HepG2 (cell line): ENCODE measurements around the gene FBXW2. TPM values are rescaled to one million over a fixed set of nuclear protein-coding genes. Genes with fewer than 3 reads are reported as not detected.
A peak's percentile ranks its signal among the peaks of the same experiment; 100 is the strongest.

Source experiments
- CHD4 ChIP-seq: fragments of 200-600 bp; sonication (generic); IDR thresholded peaks from 2 replicates; pipeline ENCODE4 v1.7.0; 2017; ENCODE audit warnings: mild to moderate bottlenecking, low read length, borderline replicate concordance
- ETV5 ChIP-seq: IDR thresholded peaks from 2 replicates; pipeline ENCODE4 v1.6.1; 2018; ENCODE audit warnings: missing biosample characterization, missing genetic modification reagents, inconsistent platforms, borderline replicate concordance
- GATA4 ChIP-seq: sonication (generic); IDR thresholded peaks from 2 replicates; pipeline ENCODE4 v1.6.1; 2016; ENCODE audit warnings: antibody characterized with exemption, low read depth, borderline replicate concordance
- HIC2 ChIP-seq: sonication (generic); formaldehyde crosslinking; IDR thresholded peaks from 2 replicates; pipeline ENCODE4 v1.9.0; 2022; ENCODE audit warnings: low read depth, missing genetic modification reagents
- KLF16 ChIP-seq, 2 experiments: sonication (generic) in 1 of 2; formaldehyde crosslinking in 1 of 2; IDR thresholded peaks; 2 replicates each; pipeline versions ENCODE4 v1.6.1 to v1.8.0; 2016 to 2023; ENCODE audit warnings: missing genetic modification reagents in 2 of 2, missing compliant biosample characterization in 1 of 2
- NFRKB ChIP-seq: fragments of 450-650 bp; IDR thresholded peaks from 2 replicates; pipeline ENCODE4 v1.6.1; 2017
- PREB ChIP-seq: sonication (generic); formaldehyde crosslinking; IDR thresholded peaks from 2 replicates; pipeline ENCODE4 v1.4.0; 2020; ENCODE audit warnings: missing genetic modification reagents
- RORA ChIP-seq: sonication (generic); formaldehyde crosslinking; IDR thresholded peaks from 2 replicates; pipeline ENCODE4 v1.5.0; 2020; ENCODE audit warnings: mild to moderate bottlenecking, missing genetic modification reagents, moderate library complexity
- SNAPC2 ChIP-seq: sonication (generic); formaldehyde crosslinking; IDR thresholded peaks from 2 replicates; pipeline ENCODE4 v1.8.1; 2022; ENCODE audit warnings: mild to moderate bottlenecking, missing genetic modification reagents
- SOX6 ChIP-seq, 2 experiments: fragments of 450-650 bp in 1 of 2; sonication (generic) in 1 of 2; formaldehyde crosslinking in 1 of 2; IDR thresholded peaks; 2 replicates each; pipeline versions ENCODE4 v1.4.0 to v1.6.1; 2017 to 2020; ENCODE audit warnings: antibody characterized with exemption in 1 of 2, mild to moderate bottlenecking in 1 of 2, missing genetic modification reagents in 1 of 2
- SP5 ChIP-seq: IDR thresholded peaks from 2 replicates; pipeline ENCODE4 v1.6.1; 2016; ENCODE audit warnings: low read depth, borderline replicate concordance
- TBX2 ChIP-seq: sonication (generic); formaldehyde crosslinking; IDR thresholded peaks from 2 replicates; pipeline ENCODE4 v1.5.0; 2020; ENCODE audit warnings: missing genetic modification reagents, mild to moderate bottlenecking, borderline replicate concordance
- TGIF2 ChIP-seq: IDR thresholded peaks from 2 replicates; pipeline ENCODE4 v1.6.1; 2016; ENCODE audit warnings: control low read depth, missing compliant biosample characterization
- U2AF2 ChIP-seq: fragments of 200-400 bp; formaldehyde crosslinking; IDR thresholded peaks from 2 replicates; pipeline ENCODE4 v1.6.1; 2017; ENCODE audit warnings: low read depth, mild to moderate bottlenecking, low read length
- ZBTB1 ChIP-seq: sonication (generic); formaldehyde crosslinking; IDR thresholded peaks from 2 replicates; pipeline ENCODE4 v1.4.0; 2020; ENCODE audit warnings: missing genetic modification reagents, borderline replicate concordance
- ZBTB8A ChIP-seq: sonication (generic); formaldehyde crosslinking; IDR thresholded peaks from 2 replicates; pipeline ENCODE4 v1.4.0; 2020; ENCODE audit warnings: mild to moderate bottlenecking, low read depth, missing genetic modification reagents, borderline replicate concordance
- ZFP36L1 ChIP-seq: sonication (generic); formaldehyde crosslinking; IDR thresholded peaks from 2 replicates; pipeline ENCODE4 v1.8.0; 2022; ENCODE audit warnings: mild to moderate bottlenecking, missing genetic modification reagents, moderate library complexity
- ZFP37 ChIP-seq: sonication (generic); formaldehyde crosslinking; IDR thresholded peaks from 2 replicates; pipeline ENCODE4 v1.4.0; 2020; ENCODE audit warnings: missing genetic modification reagents, borderline replicate concordance
- ZNF101 ChIP-seq: sonication (generic); formaldehyde crosslinking; IDR thresholded peaks from 2 replicates; pipeline ENCODE4 v1.4.0; 2020; ENCODE audit warnings: mild to moderate bottlenecking, low read depth, missing genetic modification reagents, borderline replicate concordance
- ZNF251 ChIP-seq: sonication (generic); formaldehyde crosslinking; IDR thresholded peaks from 2 replicates; pipeline ENCODE4 v1.9.0; 2021; ENCODE audit warnings: mild to moderate bottlenecking, missing genetic modification reagents
- ZNF263 ChIP-seq: sonication (generic); formaldehyde crosslinking; IDR thresholded peaks from 2 replicates; pipeline ENCODE4 v1.4.0; 2020; ENCODE audit warnings: missing genetic modification reagents
- ZNF362 ChIP-seq: sonication (generic); formaldehyde crosslinking; IDR thresholded peaks from 2 replicates; pipeline ENCODE4 v1.4.0; 2020; ENCODE audit warnings: missing genetic modification reagents, mild to moderate bottlenecking, borderline replicate concordance
- ZNF382 ChIP-seq: sonication (generic); formaldehyde crosslinking; IDR thresholded peaks from 2 replicates; pipeline ENCODE4 v1.5.0; 2020; ENCODE audit warnings: missing genetic modification reagents, mild to moderate bottlenecking, borderline replicate concordance
- ZNF549 ChIP-seq: sonication (generic); formaldehyde crosslinking; IDR thresholded peaks from 2 replicates; pipeline ENCODE4 v1.5.0; 2020; ENCODE audit warnings: missing genetic modification reagents
- ZNF781 ChIP-seq: sonication (generic); formaldehyde crosslinking; IDR thresholded peaks from 2 replicates; pipeline ENCODE4 v1.5.1; 2020; ENCODE audit warnings: borderline replicate concordance, mild to moderate bottlenecking, missing genetic modification reagents; ENCODE audit errors: not compliant biosample characterization
- ZNF83 ChIP-seq: sonication (generic); formaldehyde crosslinking; IDR thresholded peaks from 2 replicates; pipeline ENCODE4 v1.4.0; 2020; ENCODE audit warnings: missing genetic modification reagents, mild to moderate bottlenecking, borderline replicate concordance
- polyA plus RNA-seq, 8 experiments: library from polyadenylated mRNA; depleted of rRNA in 3 of 8; stranded (reverse) in 7 of 8; unstranded in 1 of 8; fragments of >200 nt; fragmentation: Illumina TruSeq in 4 of 8; extraction: Trizol in 4 of 8; gene quantifications; 2 replicates each; pipeline versions ENCODE4 v1.2.1 to v1.2.3, GENCODE V29; 2011 to 2016; ENCODE audit warnings: low read depth in 4 of 8, missing spikeins in 1 of 8, mixed read lengths in 1 of 8; ENCODE audit not compliant: insufficient read depth in 1 of 8
- total RNA-seq, 5 experiments: library from RNA; depleted of rRNA; stranded (reverse); fragments of >200 nt; fragmentation: Illumina TruSeq; extraction: Trizol; gene quantifications; 2 replicates each; pipeline ENCODE4 v1.2.3, GENCODE V29; 2016; ENCODE audit warnings: low read depth in 1 of 5

FBXW2 gene
- total and polyA plus RNA-seq, 2 of the 13 experiments (the other 11 are each of a cell fraction or from before 2014, with no cell fraction given), result 35.4 to 43.1 TPM

GRCh38 chr9:120792898-120793765 lies at the start of gene FBXW2 (continued):
- TF ChIP-seq ZNF549 (CRISPR knock-in tag) (0 out of 2 replicates have a peak, but pooled peaks have one; percentile 44), CHD4 (no peak; the same call in 1 of the 2 replicates), SOX6 (IDR thresholded peaks at IDR 0.05) (no peak), SOX6 (CRISPR knock-in tag; IDR thresholded peaks at IDR 0.05) (peak; percentile 83), ZNF362 (CRISPR knock-in tag) (no peak), ZNF83 (CRISPR knock-in tag) (no peak), ZNF251 (CRISPR knock-in tag) (no peak), NFRKB (no peak), TGIF2 (CRISPR knock-in tag) (peak; percentile 73; the same call in 1 of the 2 replicates), GATA4 (peak; percentile 75), KLF16 (CRISPR knock-in tag; IDR thresholded peaks at IDR 0.05) (peak in 1 of 2 experiments; percentile 96; a peak in 2 of 4 replicates), ZNF382 (no peak), ZFP36L1 (CRISPR knock-in tag) (peak; percentile 76; the same call in 1 of the 2 replicates), ZBTB1 (CRISPR knock-in tag) (0 out of 2 replicates have a peak, but pooled peaks have one; percentile 40), PREB (no peak), ZNF263 (peak; percentile 35; the same call in 1 of the 2 replicates), HIC2 (no peak), ETV5 (peak; percentile 99), ZBTB8A (CRISPR knock-in tag) (no peak), ZNF101 (CRISPR knock-in tag) (no peak), ZNF781 (CRISPR knock-in tag) (no peak), SP5 (peak; percentile 70), ZFP37 (CRISPR knock-in tag) (no peak), TBX2 (CRISPR knock-in tag) (peak; percentile 86), SNAPC2 (CRISPR knock-in tag) (0 out of 2 replicates have a peak, but pooled peaks have one; percentile 66), RORA (CRISPR knock-in tag) (no peak), U2AF2 (no peak)
